SJCRH30 (cell line): ENCODE results near the gene EME2. TPM values are rescaled to one million over a fixed set of nuclear protein-coding genes. Genes with fewer than 3 reads are reported as not detected.
A peak's percentile ranks its signal among the peaks of the same experiment; 100 is the strongest.
"Not testable (repeated sequence)": the region's sequence is repeated elsewhere in the genome, so short reads cannot be mapped to it uniquely, and the experiment has no call there.

Source experiments
- DNase-seq, 2 experiments: peaks; one replicate each; pipeline ENCODE4 v3.0.0-alpha.2; 2015 to 2020
- H3K27ac ChIP-seq: fragments of 250-450 bp; sonication (Bioruptor Pico); 2 replicates; pipeline ENCODE4 v1.5.1; 2020; ENCODE audit warnings: mild to moderate bottlenecking, moderate library complexity
- H3K27me3 ChIP-seq: fragments of 250-450 bp; sonication (Bioruptor Pico); 2 replicates; pipeline ENCODE4 v1.5.1; 2020; ENCODE audit warnings: mild to moderate bottlenecking, moderate library complexity
- H3K36me3 ChIP-seq: fragments of 250-450 bp; sonication (Bioruptor Pico); 2 replicates; pipeline ENCODE4 v1.5.1; 2020; ENCODE audit warnings: mild to moderate bottlenecking, moderate library complexity
- H3K4me1 ChIP-seq: fragments of 250-450 bp; sonication (Bioruptor Pico); 2 replicates; pipeline ENCODE4 v1.5.1; 2020; ENCODE audit warnings: mild to moderate bottlenecking, moderate library complexity
- H3K4me3 ChIP-seq: fragments of 250-450 bp; sonication (Bioruptor Pico); 2 replicates; pipeline ENCODE4 v1.5.1; 2020; ENCODE audit warnings: mild to moderate bottlenecking, moderate library complexity
- H3K9me3 ChIP-seq: fragments of 250-450 bp; sonication (Bioruptor Pico); replicated peaks from 2 replicates; pipeline ENCODE4 v1.5.1; 2020; ENCODE audit warnings: mild to moderate bottlenecking, moderate library complexity
- total RNA-seq: library from RNA; depleted of rRNA; stranded (reverse); fragments of >200 nt; shearing (Covaris generic); gene quantifications from 2 replicates; pipeline ENCODE4 v1.2.3, GENCODE V29; 2014; rRNA removed

EME2 gene
- total RNA-seq = 3.6 and 5.2 TPM in 2 replicates

GRCh38 chr16:1772362-1772907 lies at the start of gene EME2:
EME2 (plus strand) TSS chr16:1772810; CDS start chr16:1773228, 418 bp downstream.
- Histone ChIP-seq H3K36me3 (peaks cover 8% of the 10 kb centered on the region; the same call in 1 of the 2 replicates), H3K27me3 (no peaks in the 10 kb centered on the region), H3K27ac (peak within 1 kb of the TSS; percentile 71), H3K9me3 (no peaks in the 10 kb centered on the region), H3K4me1 (peaks cover 6% of the 10 kb centered on the region; the same call in 1 of the 2 replicates), H3K4me3 (peak within 1 kb of the TSS; percentile 97)
- DNase-seq = no peak

GRCh38 chr16:1723450-1724147 lies 49.0 kb upstream of the EME2 start:
- Histone ChIP-seq H3K36me3 (no peaks in the 10 kb centered on the region; the same call in 1 of the 2 replicates), H3K9me3 (no peaks in the 10 kb centered on the region), H3K27me3 (no peaks in the 10 kb centered on the region), H3K4me1 (peaks cover 16% of the 10 kb centered on the region; the same call in 1 of the 2 replicates), H3K27ac (peak overlapping the region; percentile 38; the same call in 1 of the 2 replicates), H3K4me3 (no peak overlapping the region)
- DNase-seq = peak; percentile 28 to 70

GRCh38 chr16:1724491-1724890 lies 48.1 kb upstream of the EME2 start:
- no peaks in the 10 kb centered on the region for H3K9me3 ChIP-seq
- H3K4me3 ChIP-seq = no peak overlapping the region
- H3K27ac ChIP-seq = no peak overlapping the region
- H3K27me3 ChIP-seq = no peaks in the 10 kb centered on the region
- no peaks in the 10 kb centered on the region; the same call in 1 of the 2 replicates for H3K36me3 ChIP-seq
- H3K4me1 ChIP-seq = peaks cover 16% of the 10 kb centered on the region; the same call in 1 of the 2 replicates
- no peak for DNase-seq

GRCh38 chr16:1726661-1727502 lies 45.7 kb upstream of the EME2 start:
- Histone ChIP-seq H3K27ac (no peak overlapping the region), H3K4me3 (no peak overlapping the region), H3K4me1 (peaks cover 13% of the 10 kb centered on the region; the same call in 1 of the 2 replicates), H3K9me3 (no peaks in the 10 kb centered on the region), H3K36me3 (peaks cover 5% of the 10 kb centered on the region; the same call in 1 of the 2 replicates), H3K27me3 (no peaks in the 10 kb centered on the region)
- DNase-seq = no peak

GRCh38 chr16:1727651-1728624 lies 44.7 kb upstream of the EME2 start:
- H3K27ac ChIP-seq = no peak overlapping the region
- peaks cover 8% of the 10 kb centered on the region; the same call in 1 of the 2 replicates for H3K4me1 ChIP-seq
- no peaks in the 10 kb centered on the region for H3K27me3 ChIP-seq
- peaks cover 6% of the 10 kb centered on the region; the same call in 1 of the 2 replicates for H3K36me3 ChIP-seq
- H3K4me3 ChIP-seq = no peak overlapping the region
- no peaks in the 10 kb centered on the region for H3K9me3 ChIP-seq
- no peak for DNase-seq

GRCh38 chr16:1729026-1729425 lies 43.6 kb upstream of the EME2 start:
- DNase-seq = no peak
- peaks cover 13% of the 10 kb centered on the region for H3K36me3 ChIP-seq
- H3K4me1 ChIP-seq = no peaks in the 10 kb centered on the region
- no peaks in the 10 kb centered on the region for H3K27me3 ChIP-seq
- H3K27ac ChIP-seq = no peak overlapping the region
- H3K9me3 ChIP-seq = no peaks in the 10 kb centered on the region
- no peak overlapping the region for H3K4me3 ChIP-seq

- no peak for DNase-seq
- Histone ChIP-seq H3K27ac (no peak overlapping the region), H3K36me3 (peaks cover 17% of the 10 kb centered on the region), H3K4me1 (no peaks in the 10 kb centered on the region), H3K4me3 (no peak overlapping the region), H3K9me3 (no peaks in the 10 kb centered on the region), H3K27me3 (no peaks in the 10 kb centered on the region)
Observed at GRCh38 chr16:1729445-1729844, 43.2 kb upstream of the EME2 start.

GRCh38 chr16:1731073-1731472 lies 41.5 kb upstream of the EME2 start:
- Histone ChIP-seq H3K27ac (no peak overlapping the region), H3K27me3 (no peaks in the 10 kb centered on the region), H3K4me1 (no peaks in the 10 kb centered on the region), H3K9me3 (no peaks in the 10 kb centered on the region), H3K4me3 (no peak overlapping the region), H3K36me3 (peaks cover 23% of the 10 kb centered on the region)
- DNase-seq = no peak

- Histone ChIP-seq H3K4me1 (no peaks in the 10 kb centered on the region), H3K36me3 (peaks cover 23% of the 10 kb centered on the region), H3K27me3 (no peaks in the 10 kb centered on the region), H3K27ac (no peak overlapping the region), H3K4me3 (no peak overlapping the region), H3K9me3 (no peaks in the 10 kb centered on the region)
- DNase-seq = no peak
Observed at GRCh38 chr16:1731603-1732002, 41.0 kb upstream of the EME2 start.

- no peaks in the 10 kb centered on the region for H3K4me1 ChIP-seq
- no peak overlapping the region for H3K27ac ChIP-seq
- H3K9me3 ChIP-seq = no peaks in the 10 kb centered on the region
- H3K4me3 ChIP-seq = no peak overlapping the region
- no peaks in the 10 kb centered on the region for H3K27me3 ChIP-seq
- peaks cover 23% of the 10 kb centered on the region for H3K36me3 ChIP-seq
- DNase-seq = no peak
Observed at GRCh38 chr16:1732071-1732470, 40.5 kb upstream of the EME2 start.

- H3K27me3 ChIP-seq, H3K4me1 ChIP-seq, H3K9me3 ChIP-seq, H3K4me3 ChIP-seq, DNase-seq, H3K27ac ChIP-seq: not testable (repeated sequence)
- peaks cover 23% of the 10 kb centered on the region for H3K36me3 ChIP-seq
Observed at GRCh38 chr16:1732551-1732987, 40.0 kb upstream of the EME2 start.

GRCh38 chr16:1734123-1734522 lies 38.5 kb upstream of the EME2 start:
- Histone ChIP-seq H3K4me3 (no peak overlapping the region), H3K27me3 (no peaks in the 10 kb centered on the region), H3K4me1 (no peaks in the 10 kb centered on the region), H3K36me3 (peaks cover 23% of the 10 kb centered on the region), H3K27ac (no peak overlapping the region), H3K9me3 (no peaks in the 10 kb centered on the region)
- no peak for DNase-seq

- Histone ChIP-seq H3K27me3 (no peaks in the 10 kb centered on the region), H3K36me3 (peaks cover 23% of the 10 kb centered on the region), H3K4me1 (no peaks in the 10 kb centered on the region), H3K9me3 (no peaks in the 10 kb centered on the region), H3K4me3 (no peak overlapping the region), H3K27ac (no peak overlapping the region)
- no peak for DNase-seq
Observed at GRCh38 chr16:1734816-1735215, 37.8 kb upstream of the EME2 start.

GRCh38 chr16:1740234-1740633 lies 32.4 kb upstream of the EME2 start:
- Histone ChIP-seq H3K27me3 (no peaks in the 10 kb centered on the region), H3K4me1 (peaks cover 6% of the 10 kb centered on the region)
- DNase-seq = no peak

More at GRCh38 chr16:1740234-1740633, 32.4 kb upstream of the EME2 start:
- no peak overlapping the region for H3K27ac ChIP-seq
- no peaks in the 10 kb centered on the region; the same call in 1 of the 2 replicates for H3K36me3 ChIP-seq
- no peaks in the 10 kb centered on the region for H3K9me3 ChIP-seq
- no peak overlapping the region for H3K4me3 ChIP-seq
